ENCODE results near the gene IFI27L1. TPM values are rescaled to one million over a fixed set of nuclear protein-coding genes. Genes with fewer than 3 reads are reported as not detected.

The IFI27L1 gene
- total RNA-seq, 1 donor from 2014 or later = 46.0 TPM

- intact Hi-C loops (cut with micrococcal nuclease) = no loop called here
Measured at GRCh38 chr14:94077111-94077821, 3.8 kb upstream of the IFI27L1 start.

- intact Hi-C loops (cut with micrococcal nuclease) = no loop called here
Measured at GRCh38 chr14:94077823-94078222, 3.3 kb upstream of the IFI27L1 start.

- intact Hi-C loops (cut with micrococcal nuclease) = loop anchor here (2.0 to 5.0 kb wide), 5 partner anchors 53 to 1455 kb away; partner anchors contain the start of genes GLRX5 and OTUB2
Measured at GRCh38 chr14:94079891-94080620, 1.1 kb upstream of the IFI27L1 start.

- intact Hi-C loops (cut with micrococcal nuclease) = loop anchor here (1.0 to 5.0 kb wide), 7 partner anchors 25 to 1453 kb away; partner anchors contain the start of genes GLRX5, IFI27L2 and OTUB2
Measured at GRCh38 chr14:94081386-94081820, 293 bp downstream of the IFI27L1 start.

GRCh38 chr14:94087891-94088290 lies 6.8 kb downstream of the IFI27L1 start:
- intact Hi-C loops (cut with micrococcal nuclease) = no loop called here

- intact Hi-C loops (cut with micrococcal nuclease) = no loop called here
Measured at GRCh38 chr14:94088516-94088915, 7.4 kb downstream of the IFI27L1 start.

- intact Hi-C loops (cut with micrococcal nuclease) = no loop called here
Measured at GRCh38 chr14:94089479-94089878, 8.4 kb downstream of the IFI27L1 start.

GRCh38 chr14:94093418-94093817 lies 12.3 kb downstream of the IFI27L1 start:
- intact Hi-C loops (cut with micrococcal nuclease) = no loop called here

GRCh38 chr14:94097091-94097490 lies 16.0 kb downstream of the IFI27L1 start:
- intact Hi-C loops (cut with micrococcal nuclease) = no loop called here

- intact Hi-C loops (cut with micrococcal nuclease) = no loop called here
Measured at GRCh38 chr14:94098326-94098992, 17.3 kb downstream of the IFI27L1 start.

GRCh38 chr14:94099006-94099405 lies 17.9 kb downstream of the IFI27L1 start:
- intact Hi-C loops (cut with micrococcal nuclease) = no loop called here

- intact Hi-C loops (cut with micrococcal nuclease) = no loop called here
Measured at GRCh38 chr14:94100847-94101246, 19.7 kb downstream of the IFI27L1 start.

GRCh38 chr14:94101748-94102147 lies 20.6 kb downstream of the IFI27L1 start:
- intact Hi-C loops (cut with micrococcal nuclease) = no loop called here

- intact Hi-C loops (cut with micrococcal nuclease) = no loop called here
Measured at GRCh38 chr14:94102768-94103482, 21.8 kb downstream of the IFI27L1 start.

- intact Hi-C loops (cut with micrococcal nuclease) = no loop called here
Measured at GRCh38 chr14:94103554-94104150, 22.5 kb downstream of the IFI27L1 start.

- intact Hi-C loops (cut with micrococcal nuclease) = no loop called here
Measured at GRCh38 chr14:94104731-94105130, 23.6 kb downstream of the IFI27L1 start.

- intact Hi-C loops (cut with micrococcal nuclease) = no loop called here
Measured at GRCh38 chr14:94109915-94110250, 28.8 kb downstream of the IFI27L1 start.

GRCh38 chr14:94110552-94111181 lies 29.6 kb downstream of the IFI27L1 start, which contains the start of gene IFI27:
Gene IFI27 (plus strand): TSS chr14:94110736.
- intact Hi-C loops (cut with micrococcal nuclease) = no loop called here

- intact Hi-C loops (cut with micrococcal nuclease) = no loop called here
Measured at GRCh38 chr14:94111276-94112095, 30.4 kb downstream of the IFI27L1 start.

All from T-helper 2 cell treated with Interferon-gamma antibody and Interleukin-4, amounts not matched to agents 100 ng/mL and 5 ng/mL, for 36 hours (primary cell).